Gastrocnemius medialis (tissue), 4 donors: ENCODE measurements around the gene SGTA.

ENCODE experiments used
- POLR2A ChIP-seq, 2 donors: fragments of 450-650 bp; IDR thresholded peaks; one replicate each; pipeline ENCODE4 v1.6.1; 2017; ENCODE audit warnings: antibody characterized with exemption in 2 of 2, mild to moderate bottlenecking in 2 of 2, moderate library complexity in 2 of 2
- TF ChIP-seq, protein P1 (sequence below), 5 experiments: fragments of 450-650 bp in 3 of 5; fragments of 200-600 bp in 2 of 5; sonication (generic) in 2 of 5; IDR thresholded peaks in 4 of 5; conservative IDR thresholded peaks in 1 of 5; 1 replicate in 4 of 5; 2 replicates in 1 of 5; pipeline ENCODE4 v1.5.1; 2016 to 2019; ENCODE audit warnings: antibody characterized with exemption in 5 of 5, mild to moderate bottlenecking in 3 of 5, moderate library complexity in 3 of 5

DNA sequence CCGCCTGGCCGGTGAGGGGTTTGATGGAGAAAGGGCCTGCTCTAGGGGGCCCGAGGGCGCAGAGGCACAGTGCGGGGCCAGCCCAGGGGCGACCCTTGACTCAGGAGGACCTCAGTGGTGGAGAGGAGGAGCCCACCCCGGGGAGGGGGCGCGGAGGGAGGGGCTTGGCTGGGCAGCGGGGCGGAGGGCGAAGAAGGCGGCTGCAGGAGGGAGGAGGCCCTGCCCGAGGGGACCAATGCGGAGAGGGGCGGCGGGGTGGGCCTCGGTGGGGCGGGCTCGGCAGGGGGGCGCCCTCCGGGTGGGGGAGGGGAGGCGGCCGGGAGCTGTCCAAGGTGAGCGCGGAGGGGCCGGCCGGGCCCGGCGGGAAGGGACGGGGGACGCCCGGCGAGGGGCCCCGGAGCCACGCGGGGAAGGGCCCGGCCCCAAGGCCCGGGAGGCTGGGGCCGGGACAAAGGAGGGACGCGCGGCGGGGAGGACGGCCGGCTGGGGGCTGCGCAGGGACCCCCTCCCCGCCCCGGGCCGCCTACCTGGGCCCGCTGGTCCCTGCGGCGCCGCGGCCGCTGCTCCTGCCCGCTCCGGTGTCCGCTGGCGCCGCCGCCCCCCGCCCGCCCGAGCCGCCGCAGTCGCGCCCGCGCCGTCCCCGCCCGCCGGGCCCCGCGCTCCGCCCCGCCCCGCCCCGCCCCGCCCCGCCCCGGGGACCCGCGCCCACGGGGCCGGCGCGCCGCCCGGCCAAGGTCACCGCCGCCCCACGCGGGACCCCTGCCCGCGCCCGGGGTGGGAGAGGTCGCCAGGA, 62.1 kb downstream of the SGTA start, which contains the start of gene DIRAS1:
- TF ChIP-seq, protein P1, sequence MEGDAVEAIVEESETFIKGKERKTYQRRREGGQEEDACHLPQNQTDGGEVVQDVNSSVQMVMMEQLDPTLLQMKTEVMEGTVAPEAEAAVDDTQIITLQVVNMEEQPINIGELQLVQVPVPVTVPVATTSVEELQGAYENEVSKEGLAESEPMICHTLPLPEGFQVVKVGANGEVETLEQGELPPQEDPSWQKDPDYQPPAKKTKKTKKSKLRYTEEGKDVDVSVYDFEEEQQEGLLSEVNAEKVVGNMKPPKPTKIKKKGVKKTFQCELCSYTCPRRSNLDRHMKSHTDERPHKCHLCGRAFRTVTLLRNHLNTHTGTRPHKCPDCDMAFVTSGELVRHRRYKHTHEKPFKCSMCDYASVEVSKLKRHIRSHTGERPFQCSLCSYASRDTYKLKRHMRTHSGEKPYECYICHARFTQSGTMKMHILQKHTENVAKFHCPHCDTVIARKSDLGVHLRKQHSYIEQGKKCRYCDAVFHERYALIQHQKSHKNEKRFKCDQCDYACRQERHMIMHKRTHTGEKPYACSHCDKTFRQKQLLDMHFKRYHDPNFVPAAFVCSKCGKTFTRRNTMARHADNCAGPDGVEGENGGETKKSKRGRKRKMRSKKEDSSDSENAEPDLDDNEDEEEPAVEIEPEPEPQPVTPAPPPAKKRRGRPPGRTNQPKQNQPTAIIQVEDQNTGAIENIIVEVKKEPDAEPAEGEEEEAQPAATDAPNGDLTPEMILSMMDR (IDR thresholded peaks at IDR 0.05 in 4 of 5, conservative IDR thresholded peaks at IDR 0.05 in 1 of 5): no peak
- no peak for TF ChIP-seq POLR2A (IDR thresholded peaks at IDR 0.05)
